M059J (cell line): ENCODE results near the gene ZNF384. TPM values are rescaled to one million over a fixed set of nuclear protein-coding genes. Genes with fewer than 3 reads are reported as not detected.

Experiments used
- DNase-seq: peaks from one replicate; pipeline ENCODE4 v3.0.0-alpha.2; 2012; ENCODE audit warnings: low read depth
- total RNA-seq: library from RNA; depleted of rRNA; stranded (reverse); fragments of >200 nt; shearing (Covaris generic); gene quantifications from 2 replicates; pipeline ENCODE4 v1.2.3, GENCODE V29; 2014; rRNA removed

ZNF384 gene
- total RNA-seq, 1 experiment from 2014 or later, result 25.0 TPM

DNA sequence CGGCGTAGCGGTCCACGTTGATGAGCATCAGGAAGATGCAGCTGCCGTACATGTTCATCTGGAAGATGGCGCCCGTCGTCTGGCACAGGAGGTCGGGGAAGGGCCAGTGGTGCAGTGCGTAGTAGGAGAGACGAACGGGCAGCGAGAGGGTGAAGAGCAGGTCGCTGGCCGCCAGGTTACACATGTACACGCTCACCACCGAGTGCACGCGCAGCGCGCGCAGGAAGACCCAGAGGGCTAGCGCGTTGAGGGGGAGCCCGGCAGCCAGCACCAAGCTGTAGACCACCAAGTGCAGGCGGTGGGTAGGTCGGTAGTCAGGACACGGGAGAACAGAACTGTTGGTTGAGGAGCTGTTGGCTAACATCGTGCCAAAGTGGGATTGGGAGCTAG lies 68.3 kb downstream of the ZNF384 start:
- no peak for DNase-seq

DNA sequence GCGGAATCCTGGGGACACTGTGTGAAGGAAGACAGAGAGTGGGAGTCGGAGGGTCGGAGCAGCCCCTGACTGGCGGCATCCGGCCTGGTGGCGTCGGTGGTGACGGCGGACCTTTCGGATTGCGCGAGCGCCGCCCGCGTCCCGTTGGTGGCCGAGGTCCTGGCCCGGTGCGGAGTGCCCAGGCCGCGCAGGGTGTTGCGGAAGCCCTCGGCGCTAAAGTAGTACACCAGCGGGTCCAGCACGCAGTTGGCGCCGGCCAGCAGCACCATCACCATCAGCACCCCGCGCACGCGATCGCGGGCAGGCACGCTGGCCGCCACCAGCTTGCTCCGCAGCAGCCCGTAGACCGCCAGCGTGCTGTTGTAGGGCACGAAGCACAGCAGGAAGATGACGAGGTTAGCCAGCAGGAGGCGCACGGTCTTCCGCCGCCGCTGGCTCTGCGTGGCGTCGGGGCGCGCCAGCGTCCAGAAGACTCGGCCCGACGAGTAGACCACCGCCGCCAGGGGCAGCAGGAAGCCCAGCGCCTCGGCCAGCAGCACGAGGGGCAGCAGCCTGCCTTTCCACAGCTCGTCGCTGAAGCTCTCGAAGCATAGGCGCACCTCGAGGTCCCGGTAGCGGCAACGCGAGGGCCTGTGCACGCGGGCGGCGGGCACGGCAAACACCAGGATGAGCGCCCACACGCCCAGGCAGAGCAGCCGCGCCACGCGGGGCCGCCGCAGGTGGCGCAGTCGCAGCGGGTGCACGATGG lies 68.9 kb downstream of the ZNF384 start:
- DNase-seq, result no peak

DNA sequence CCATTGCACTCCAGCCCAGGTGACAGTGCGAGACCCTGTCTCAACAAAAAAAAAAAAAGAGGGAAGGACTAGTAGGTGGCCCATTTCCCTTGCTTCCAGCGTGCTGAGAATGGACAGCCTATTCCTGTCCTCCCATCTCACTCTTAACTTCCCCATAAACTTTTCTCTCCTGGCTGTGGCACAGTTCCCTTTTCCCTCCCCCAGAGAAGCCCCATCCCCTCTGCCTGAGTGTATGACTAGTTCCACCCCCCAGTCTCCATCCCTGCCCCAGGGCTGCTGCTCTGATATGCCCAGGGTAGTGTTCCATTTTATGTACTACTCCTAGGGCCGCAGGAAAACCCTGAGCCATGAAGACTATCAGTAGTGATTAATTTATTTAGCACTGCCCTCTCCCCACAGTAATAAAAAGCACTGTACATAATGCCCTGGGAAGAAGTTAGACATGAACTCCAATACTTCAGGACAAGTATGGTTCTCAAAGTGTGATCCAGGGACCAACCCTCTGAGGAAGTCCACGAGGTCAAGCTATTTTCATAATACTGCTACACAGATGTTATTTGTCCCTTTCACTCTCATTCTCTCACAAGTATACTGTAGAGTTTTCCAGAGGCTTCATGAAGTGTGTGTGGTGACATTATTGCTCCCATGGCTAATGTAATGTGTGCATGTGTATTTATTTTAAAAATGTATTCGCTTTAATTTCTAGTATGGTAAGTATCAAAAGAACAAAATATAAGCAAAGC lies 70.5 kb downstream of the ZNF384 start:
- no peak for DNase-seq

Other genes with a start within 250 kb of the ZNF384 start
- not detected in 2 replicates for gene CD27, start 244.4 kb downstream of the ZNF384 start, total RNA-seq
- gene TAPBPL, start 237.3 kb downstream of the ZNF384 start, total RNA-seq, result 5.4 and 12.1 TPM in 2 replicates
- gene VAMP1, start 218.7 kb downstream of the ZNF384 start, total RNA-seq, result 0.96 and 2.6 TPM in 2 replicates
- gene MRPL51, start 196.1 kb downstream of the ZNF384 start, total RNA-seq, result 141 and 159 TPM in 2 replicates
- gene NCAPD2, start 195.3 kb downstream of the ZNF384 start, total RNA-seq, result 61.8 and 117 TPM in 2 replicates
- gene GAPDH, start 154.9 kb downstream of the ZNF384 start, total RNA-seq, result 6,702 and 8,157 TPM in 2 replicates
- 5.4 and 13.4 TPM in 2 replicates for gene IFFO1, start 133.3 kb downstream of the ZNF384 start, total RNA-seq
- 29.8 and 47.0 TPM in 2 replicates for gene NOP2, start 121.1 kb downstream of the ZNF384 start, total RNA-seq
- 131 and 207 TPM in 2 replicates for gene CHD4, start 82.0 kb downstream of the ZNF384 start, total RNA-seq
- gene LPAR5, start 53.4 kb downstream of the ZNF384 start, total RNA-seq, result 0.27 TPM in 1 of 2 replicates, not detected in the other
- not detected in 2 replicates for gene ACRBP, start 41.9 kb downstream of the ZNF384 start, total RNA-seq
- gene ING4, start 26.3 kb downstream of the ZNF384 start, total RNA-seq, result 19.3 and 37.8 TPM in 2 replicates
- 0.12 TPM in 1 of 2 replicates, not detected in the other for gene PIANP, start 11.4 kb upstream of the ZNF384 start, total RNA-seq
- 60.2 and 66.0 TPM in 2 replicates for gene COPS7A, start 34.7 kb upstream of the ZNF384 start, total RNA-seq
- 274 and 278 TPM in 2 replicates for gene MLF2, start 63.8 kb upstream of the ZNF384 start, total RNA-seq
- 136 and 216 TPM in 2 replicates for gene PTMS, start 77.0 kb upstream of the ZNF384 start, total RNA-seq
- gene LAG3, start 83.1 kb upstream of the ZNF384 start, total RNA-seq, result not detected in 2 replicates
- gene CD4, start 100.2 kb upstream of the ZNF384 start, total RNA-seq, result not detected in 2 replicates
- gene GPR162, start 132.4 kb upstream of the ZNF384 start, total RNA-seq, result 2.1 TPM in 1 of 2 replicates, not detected in the other
- gene P3H3, start 139.0 kb upstream of the ZNF384 start, total RNA-seq, result 18.8 and 34.4 TPM in 2 replicates
- gene GNB3, start 151.6 kb upstream of the ZNF384 start, total RNA-seq, result 0.57 TPM in 1 of 2 replicates, not detected in the other
- gene CDCA3, start 161.9 kb upstream of the ZNF384 start, total RNA-seq, result 123 and 126 TPM in 2 replicates
- 47.3 and 79.3 TPM in 2 replicates for gene USP5, start 162.8 kb upstream of the ZNF384 start, total RNA-seq
- gene TPI1, start 178.2 kb upstream of the ZNF384 start, total RNA-seq, result 1,942 and 2,129 TPM in 2 replicates
- 6.1 and 7.7 TPM in 2 replicates for gene SPSB2, start 183.9 kb upstream of the ZNF384 start, total RNA-seq
- gene LRRC23, start 215.4 kb upstream of the ZNF384 start, total RNA-seq, result 3.6 and 11.0 TPM in 2 replicates
- gene ENO2, start 225.2 kb upstream of the ZNF384 start, total RNA-seq, result 29.1 and 30.0 TPM in 2 replicates
- gene ATN1, start 238.6 kb upstream of the ZNF384 start, total RNA-seq, result 3.9 and 25.0 TPM in 2 replicates